H9 (cell line): Measurements from ENCODE around the gene COL23A1. TPM values are rescaled to one million over a fixed set of nuclear protein-coding genes. Genes with fewer than 3 reads are reported as not detected.

ENCODE experiments used
- DNase-seq: peaks from one replicate; pipeline ENCODE4 v3.0.0-alpha.2; 2017
- H2AFZ ChIP-seq: one replicate; pipeline ENCODE4 v1.6.1; 2013; ENCODE audit warnings: mild to moderate bottlenecking, low read length, control low read depth, moderate library complexity
- H2AK5ac ChIP-seq: 2 replicates; pipeline ENCODE4 v1.6.1; 2013; ENCODE audit warnings: low read length, control low read depth, mixed read lengths; ENCODE audit not compliant: insufficient read length
- H2BK120ac ChIP-seq: one replicate; pipeline ENCODE4 v1.6.1; 2013; ENCODE audit warnings: low read depth, mild to moderate bottlenecking, low read length, control low read depth, inconsistent platforms; ENCODE audit not compliant: poor library complexity, severe bottlenecking
- H2BK12ac ChIP-seq: 2 replicates; pipeline ENCODE4 v1.6.1; 2013; ENCODE audit warnings: low read length, control low read depth, mixed read lengths, low read depth; ENCODE audit not compliant: insufficient read length
- H2BK15ac ChIP-seq: 2 replicates; pipeline ENCODE4 v1.6.1; 2013; ENCODE audit warnings: low read depth, low read length, control low read depth
- H2BK20ac ChIP-seq: one replicate; pipeline ENCODE4 v1.6.1; 2013; ENCODE audit warnings: low read depth, mild to moderate bottlenecking, low read length, control low read depth, inconsistent platforms; ENCODE audit not compliant: poor library complexity, severe bottlenecking
- H2BK5ac ChIP-seq: 2 replicates; pipeline ENCODE4 v1.6.1; 2013; ENCODE audit warnings: low read length, control low read depth, mixed read lengths; ENCODE audit not compliant: insufficient read length
- H3K14ac ChIP-seq: 2 replicates; pipeline ENCODE4 v1.6.1; 2013; ENCODE audit warnings: low read length, control low read depth; ENCODE audit not compliant: insufficient read depth
- H3K18ac ChIP-seq: 2 replicates; pipeline ENCODE4 v1.6.1; 2013; ENCODE audit warnings: low read depth, mild to moderate bottlenecking, mixed read lengths, low read length, control low read depth; ENCODE audit not compliant: insufficient read length
- H3K23ac ChIP-seq: 2 replicates; pipeline ENCODE4 v1.6.1; 2013; ENCODE audit warnings: low read length, control low read depth, mixed read lengths, low read depth; ENCODE audit not compliant: insufficient read length
- H3K23me2 ChIP-seq: 2 replicates; pipeline ENCODE4 v1.6.1; 2013; ENCODE audit warnings: low read depth, mild to moderate bottlenecking, mixed read lengths, low read length, control low read depth; ENCODE audit not compliant: insufficient read length, poor library complexity, severe bottlenecking
- H3K27ac ChIP-seq: 2 replicates; pipeline ENCODE4 v1.5.1; 2013; ENCODE audit warnings: low read length, control low read depth, mixed read lengths, low read depth; ENCODE audit not compliant: insufficient read length
- H3K27me3 ChIP-seq: 2 replicates; pipeline ENCODE4 v1.6.1; 2013; ENCODE audit warnings: low read length, control low read depth, inconsistent platforms; ENCODE audit not compliant: insufficient read depth
- H3K4ac ChIP-seq: 2 replicates; pipeline ENCODE4 v1.6.1; 2013; ENCODE audit warnings: low read depth, mild to moderate bottlenecking, control low read depth, inconsistent platforms, low read length, moderate library complexity
- H3K4me1 ChIP-seq: 2 replicates; pipeline ENCODE4 v1.6.1; 2013; ENCODE audit warnings: low read length, control low read depth, inconsistent platforms; ENCODE audit not compliant: insufficient read depth
- H3K4me2 ChIP-seq: 2 replicates; pipeline ENCODE4 v1.6.1; 2013; ENCODE audit warnings: low read length, control low read depth, mixed read lengths; ENCODE audit not compliant: insufficient read length, insufficient read depth
- H3K56ac ChIP-seq: 2 replicates; pipeline ENCODE4 v1.6.1; 2013; ENCODE audit warnings: low read depth, mild to moderate bottlenecking, mixed read lengths, low read length, control low read depth; ENCODE audit not compliant: insufficient read length
- H3K79me1 ChIP-seq: 2 replicates; pipeline ENCODE4 v1.6.1; 2013; ENCODE audit warnings: low read depth, mild to moderate bottlenecking, moderate library complexity, low read length, control low read depth, inconsistent platforms; ENCODE audit not compliant: insufficient read depth, poor library complexity, severe bottlenecking
- H3K79me2 ChIP-seq: 2 replicates; pipeline ENCODE4 v1.6.1; 2013; ENCODE audit warnings: low read length, control low read depth, inconsistent platforms; ENCODE audit not compliant: insufficient read depth
- H3K9ac ChIP-seq: 2 replicates; pipeline ENCODE4 v1.6.1; 2013; ENCODE audit warnings: low read length, control low read depth, mixed read lengths; ENCODE audit not compliant: insufficient read length; ENCODE audit errors: extremely low read depth
- H3K9me3 ChIP-seq: one replicate; pipeline ENCODE4 v1.6.1; 2013; ENCODE audit warnings: low read depth, low read length, inconsistent platforms; ENCODE audit not compliant: control insufficient read depth
- H3T11ph ChIP-seq: one replicate; pipeline ENCODE4 v1.6.1; 2013; ENCODE audit warnings: mild to moderate bottlenecking, low read length, control low read depth, inconsistent platforms
- H4K20me1 ChIP-seq: one replicate; pipeline ENCODE4 v1.6.1; 2013; ENCODE audit not compliant: control insufficient read depth, insufficient read length, insufficient read depth
- H4K5ac ChIP-seq: 2 replicates; pipeline ENCODE4 v1.6.1; 2013; ENCODE audit warnings: low read depth, mild to moderate bottlenecking, mixed read lengths, low read length, control low read depth; ENCODE audit not compliant: insufficient read length
- H4K8ac ChIP-seq: replicated peaks from 2 replicates; pipeline ENCODE4 v1.6.1; 2013; ENCODE audit warnings: low read length, control low read depth, mixed read lengths, low read depth; ENCODE audit not compliant: insufficient read length
- H4K91ac ChIP-seq: 2 replicates; pipeline ENCODE4 v1.6.1; 2013; ENCODE audit warnings: low read depth, mild to moderate bottlenecking, moderate library complexity, mixed read lengths, low read length, control low read depth; ENCODE audit not compliant: insufficient read length
- H3K27ac Mint-ChIP-seq, 3 experiments: 2 replicates in 2 of 3; 3 replicates in 1 of 3; pipeline ENCODE4 v1.8.0; 2020 to 2021; ENCODE audit warnings: mixed read lengths in 3 of 3, mild to moderate bottlenecking in 1 of 3, moderate library complexity in 1 of 3
- H3K27me3 Mint-ChIP-seq: 2 replicates; pipeline ENCODE4 v1.8.0; 2021; ENCODE audit warnings: low read depth, mild to moderate bottlenecking, moderate library complexity, mixed read lengths
- H3K36me3 Mint-ChIP-seq, 3 experiments: 2 replicates in 2 of 3; 3 replicates in 1 of 3; pipeline ENCODE4 v1.8.0; 2020 to 2021; ENCODE audit warnings: low read depth in 3 of 3, mixed read lengths in 3 of 3; ENCODE audit not compliant: insufficient read depth in 1 of 3
- H3K4me1 Mint-ChIP-seq, 2 experiments: 2 replicates each; pipeline ENCODE4 v1.8.0; 2020; ENCODE audit warnings: mixed read lengths in 2 of 2
- H3K4me3 Mint-ChIP-seq, 2 experiments: 2 replicates in 1 of 2; 3 replicates in 1 of 2; pipeline ENCODE4 v1.8.0; 2020 to 2021; ENCODE audit warnings: mild to moderate bottlenecking in 2 of 2, mixed read lengths in 2 of 2, moderate library complexity in 1 of 2
- H3K9me3 Mint-ChIP-seq, 2 experiments: 2 replicates in 1 of 2; 3 replicates in 1 of 2; pipeline ENCODE4 v1.8.0; 2020; ENCODE audit warnings: mild to moderate bottlenecking in 2 of 2, mixed read lengths in 2 of 2, moderate library complexity in 1 of 2
- CTCF ChIP-seq: fragments of 200-600 bp; sonication (generic); conservative IDR thresholded peaks from 3 replicates; pipeline ENCODE4 v1.8.0; 2021; ENCODE audit warnings: antibody characterized with exemption, mild to moderate bottlenecking
- whole genome bisulfite sequencing: extraction: QIAGEN DNeasy Blood & Tissue Kit; methylation state at CpG from one replicate; pipeline ENCODE4 v1.1.7; 2013; ENCODE audit warnings: missing lambda C conversion rate, low lambda C conversion rate, mixed read lengths; ENCODE audit not compliant: insufficient read length; ENCODE audit errors: extremely low coverage; 5-methylcytosine and 5-hydroxymethylcytosine counted together
- total RNA-seq: library from RNA; stranded (reverse); gene quantifications from 2 replicates; pipeline ENCODE4 v1.2.1, GENCODE V29; 2021

Gene COL23A1
- total RNA-seq, 1 experiment from 2014 or later = 2.6 TPM

- Histone ChIP-seq H2BK12ac (no peak overlapping the region), H3K18ac (no peak overlapping the region), H3K56ac (no peak overlapping the region), H4K20me1 (no peaks in the 10 kb centered on the region), H3K79me1 (no peaks in the 10 kb centered on the region), H3K14ac (no peak overlapping the region), H3K79me2 (no peaks in the 10 kb centered on the region), H3K27ac (no peak overlapping the region), H2BK20ac (no peak overlapping the region), H3K27me3 (no peaks in the 10 kb centered on the region), H2AFZ (no peak overlapping the region), H3K23ac (no peak overlapping the region), H4K5ac (no peak overlapping the region), H2BK120ac (no peak overlapping the region), H2AK5ac (no peak overlapping the region), H4K8ac (no peak overlapping the region), H3K9ac (no peak overlapping the region), H3K4ac (no peak overlapping the region), H3K23me2 (no peaks in the 10 kb centered on the region), H3K9me3 (peaks cover 17% of the 10 kb centered on the region), H4K91ac (no peak overlapping the region), H3T11ph (no peak overlapping the region), H2BK15ac (no peak overlapping the region), H3K4me2 (no peak overlapping the region), H2BK5ac (no peak overlapping the region), H3K4me1 (no peaks in the 10 kb centered on the region)
- TF ChIP-seq CTCF = no peak
- Mint-ChIP-seq H3K27me3 (no peaks in the 10 kb centered on the region; the same call in 1 of the 2 replicates), H3K9me3 (peaks cover 9 to 17% of the 10 kb centered on the region in 2 experiments), H3K4me3 (no peak overlapping the region), H3K36me3 (peaks cover 8 to 11% (median 10%) of the 10 kb centered on the region in 3 experiments), H3K27ac (no peak overlapping the region), H3K4me1 (no peaks in the 10 kb centered on the region)
- DNase-seq = no peak
- no CpG with 5 or more reads among the region's 6 CpGs for WGBS
Measured at GRCh38 chr5:178519155-178519554, 71.0 kb downstream of the COL23A1 start.
